Thymus (tissue), 11 donors: Measurements from ENCODE around the gene PSEN1. TPM values are rescaled to one million over a fixed set of nuclear protein-coding genes. Genes with fewer than 3 reads are reported as not detected.
A peak's percentile ranks its signal among the peaks of the same experiment; 100 is the strongest.

Experiments
- DNase-seq, 9 donors: peaks; one replicate each; pipeline ENCODE4 v3.0.0-alpha.2; 2013; ENCODE audit warnings: low spot score in 9 of 9, low read depth in 6 of 9, missing footprints in 1 of 9
- H3K27ac ChIP-seq, 2 donors: one replicate each; pipeline ENCODE4 v1.5.1; 2013; ENCODE audit warnings: control low read depth in 1 of 2, low read depth in 1 of 2, low read length in 1 of 2, mild to moderate bottlenecking in 1 of 2, moderate library complexity in 1 of 2
- H3K27me3 ChIP-seq, 2 donors: one replicate each; pipeline ENCODE4 v1.5.1; 2013; ENCODE audit warnings: low read length in 1 of 2; ENCODE audit not compliant: control insufficient read depth in 2 of 2, insufficient read depth in 1 of 2
- H3K36me3 ChIP-seq, 2 donors: one replicate each; pipeline ENCODE4 v1.5.1; 2013; ENCODE audit warnings: low read length in 1 of 2, mild to moderate bottlenecking in 1 of 2, moderate library complexity in 1 of 2; ENCODE audit not compliant: control insufficient read depth in 2 of 2, insufficient read depth in 2 of 2
- H3K4me1 ChIP-seq, 2 donors: one replicate each; pipeline ENCODE4 v1.5.1; 2013; ENCODE audit warnings: low read length in 2 of 2; ENCODE audit not compliant: control insufficient read depth in 2 of 2, insufficient read depth in 2 of 2
- H3K4me3 ChIP-seq, 2 donors: one replicate each; pipeline ENCODE4 v1.5.1; 2013; ENCODE audit warnings: low read length in 2 of 2, control low read depth in 1 of 2, mild to moderate bottlenecking in 1 of 2
- H3K9me3 ChIP-seq, 2 donors: one replicate each; pipeline ENCODE4 v1.5.1; 2013; ENCODE audit warnings: low read length in 1 of 2, mild to moderate bottlenecking in 1 of 2; ENCODE audit not compliant: control insufficient read depth in 2 of 2, insufficient read depth in 1 of 2
- WGBS: extraction: QIAGEN DNeasy Blood & Tissue Kit; methylation state at CpG from one replicate; pipeline ENCODE4 v1.1.7; 2013; 5-methylcytosine and 5-hydroxymethylcytosine counted together
- polyA plus RNA-seq: library from polyadenylated mRNA; stranded (reverse); fragments of 200-250 nt; gene quantifications from one replicate; pipeline ENCODE4 v1.2.3, GENCODE V29; 2013
- total RNA-seq: library from RNA; stranded (reverse); fragments of 120-200 nt; gene quantifications from one replicate; pipeline ENCODE4 v1.2.4, GENCODE V29; 2013
- donor health status: healthy.

The PSEN1 gene
- total and polyA plus RNA-seq, 2 donors = 32.0 to 36.4 TPM

- no peaks in the 10 kb centered on the region for H3K9me3 ChIP-seq
- no peaks in the 10 kb centered on the region for H3K4me1 ChIP-seq
- H3K27ac ChIP-seq = no peak overlapping the region
- WGBS = 96% methylated on average over 6 of the region's 6 CpGs
- DNase-seq = no peak
- no peaks in the 10 kb centered on the region for H3K27me3 ChIP-seq
- H3K36me3 ChIP-seq = peaks cover 5 to 41% of the 10 kb centered on the region in 2 donors
- no peak overlapping the region for H3K4me3 ChIP-seq
These were observed 12.0 kb upstream of the PSEN1 start for GRCh38 chr14:73124180-73124894.

- Histone ChIP-seq H3K27me3 (no peaks in the 10 kb centered on the region), H3K27ac (no peak overlapping the region), H3K9me3 (no peaks in the 10 kb centered on the region), H3K4me3 (no peak overlapping the region), H3K36me3 (peaks cover 5 to 36% of the 10 kb centered on the region in 2 donors), H3K4me1 (no peaks in the 10 kb centered on the region)
- no peak for DNase-seq
- WGBS = 93% methylated on average over 5 of the region's 5 CpGs
These were observed 11.1 kb upstream of the PSEN1 start for GRCh38 chr14:73125169-73125588.

- no peaks in the 10 kb centered on the region for H3K27me3 ChIP-seq
- H3K27ac ChIP-seq = no peak overlapping the region
- H3K36me3 ChIP-seq = peaks cover 5 to 30% of the 10 kb centered on the region in 2 donors
- H3K4me3 ChIP-seq = no peak overlapping the region
- H3K9me3 ChIP-seq = no peaks in the 10 kb centered on the region
- 97% methylated on average over 3 of the region's 3 CpGs for WGBS
- DNase-seq = no peak
- no peaks in the 10 kb centered on the region for H3K4me1 ChIP-seq
These were observed 10.6 kb upstream of the PSEN1 start for GRCh38 chr14:73125746-73126145.

GRCh38 chr14:73133795-73134194 is 2.5 kb upstream of the PSEN1 start:
- no peaks in the 10 kb centered on the region for H3K36me3 ChIP-seq
- over 99% methylated on average over 3 of the region's 3 CpGs for WGBS
- no peak for DNase-seq
- H3K4me3 ChIP-seq = no peak overlapping the region
- no peak overlapping the region for H3K27ac ChIP-seq
- H3K4me1 ChIP-seq = peaks cover 8 to 17% of the 10 kb centered on the region in 2 donors
- peaks cover 0 to 2% of the 10 kb centered on the region in 2 donors for H3K9me3 ChIP-seq
- no peaks in the 10 kb centered on the region for H3K27me3 ChIP-seq

- peak overlapping the region; percentile 6 to 79 for H3K27ac ChIP-seq
- H3K27me3 ChIP-seq = no peaks in the 10 kb centered on the region
- no peaks in the 10 kb centered on the region for H3K36me3 ChIP-seq
- peaks cover 0 to 2% of the 10 kb centered on the region in 2 donors for H3K9me3 ChIP-seq
- H3K4me3 ChIP-seq = peak overlapping the region; percentile 79 to 88
- H3K4me1 ChIP-seq = peaks cover 8 to 17% of the 10 kb centered on the region in 2 donors
- DNase-seq = peak in 1 of 9 donors; percentile 15
- WGBS = 3% methylated on average over 16 of the region's 16 CpGs
These were observed 271 bp upstream of the PSEN1 start for GRCh38 chr14:73136085-73136386.

- WGBS = 100% methylated on average over 1 of the region's 1 CpG
- H3K27ac ChIP-seq = no peak overlapping the region
These were observed 4.6 kb downstream of the PSEN1 start for GRCh38 chr14:73140811-73141323.

GRCh38 chr14:73142216-73142615 is 5.9 kb downstream of the PSEN1 start:
- Histone ChIP-seq H3K36me3 (no peaks in the 10 kb centered on the region), H3K4me3 (no peak overlapping the region), H3K9me3 (no peaks in the 10 kb centered on the region), H3K27ac (peak overlapping the region in 1 of 2 donors; percentile 35), H3K27me3 (no peaks in the 10 kb centered on the region), H3K4me1 (peaks cover 7 to 10% of the 10 kb centered on the region in 2 donors)
- DNase-seq = peak in 2 of 9 donors; percentile 10 to 38
- 92% methylated on average over 2 of the region's 2 CpGs for whole genome bisulfite sequencing

More at GRCh38 chr14:73140811-73141323, 4.6 kb downstream of the PSEN1 start:
- peaks cover 8 to 18% of the 10 kb centered on the region in 2 donors for H3K4me1 ChIP-seq
- no peaks in the 10 kb centered on the region for H3K36me3 ChIP-seq
- no peaks in the 10 kb centered on the region for H3K9me3 ChIP-seq
- H3K27me3 ChIP-seq = no peaks in the 10 kb centered on the region
- no peak for DNase-seq
- no peak overlapping the region for H3K4me3 ChIP-seq

- Histone ChIP-seq H3K27me3 (no peaks in the 10 kb centered on the region), H3K4me1 (peaks cover 0 to 3% of the 10 kb centered on the region in 2 donors), H3K4me3 (no peak overlapping the region), H3K9me3 (no peaks in the 10 kb centered on the region), H3K36me3 (peaks cover 3 to 4% of the 10 kb centered on the region in 2 donors), H3K27ac (no peak overlapping the region)
- DNase-seq = no peak
- 97% methylated on average over 5 of the region's 5 CpGs for WGBS
These were observed 6.7 kb downstream of the PSEN1 start for GRCh38 chr14:73143003-73143402.

GRCh38 chr14:73143617-73144016 is 7.3 kb downstream of the PSEN1 start:
- WGBS = 99% methylated on average over 3 of the region's 3 CpGs
- Histone ChIP-seq H3K9me3 (no peaks in the 10 kb centered on the region), H3K36me3 (peaks cover 6 to 8% of the 10 kb centered on the region in 2 donors), H3K27me3 (no peaks in the 10 kb centered on the region), H3K27ac (no peak overlapping the region), H3K4me3 (no peak overlapping the region), H3K4me1 (peaks cover 0 to 3% of the 10 kb centered on the region in 2 donors)
- DNase-seq = no peak
